Measurements from ENCODE around the gene ZNF888.
"Not testable (repeated sequence)": the region's sequence is repeated elsewhere in the genome, so short reads cannot be mapped to it uniquely, and the experiment has no call there.

Gene ZNF888

DNA sequence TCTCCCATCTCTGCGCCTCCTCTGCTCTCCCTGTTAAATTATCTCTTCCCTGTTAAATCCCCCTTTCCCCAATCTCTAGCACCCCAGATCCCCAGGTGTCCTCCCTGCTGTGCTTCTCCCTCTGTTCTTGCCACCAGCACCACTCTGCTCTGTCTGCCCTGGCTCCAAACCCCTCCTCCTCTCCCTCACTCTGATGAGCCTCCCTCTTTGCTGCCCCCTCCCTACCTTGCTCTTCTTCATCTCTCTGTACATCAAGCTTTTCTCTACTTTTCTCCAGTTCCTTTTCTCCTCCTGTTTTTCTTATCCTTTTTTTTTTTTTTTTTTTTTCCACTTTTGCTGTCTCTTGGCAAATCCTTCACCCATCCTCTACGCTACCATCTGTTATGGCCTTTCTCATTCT, 18.3 kb upstream of the ZNF888 start:
- not testable (repeated sequence) for DNase-seq (ENCODE audit: low read depth)

DNA sequence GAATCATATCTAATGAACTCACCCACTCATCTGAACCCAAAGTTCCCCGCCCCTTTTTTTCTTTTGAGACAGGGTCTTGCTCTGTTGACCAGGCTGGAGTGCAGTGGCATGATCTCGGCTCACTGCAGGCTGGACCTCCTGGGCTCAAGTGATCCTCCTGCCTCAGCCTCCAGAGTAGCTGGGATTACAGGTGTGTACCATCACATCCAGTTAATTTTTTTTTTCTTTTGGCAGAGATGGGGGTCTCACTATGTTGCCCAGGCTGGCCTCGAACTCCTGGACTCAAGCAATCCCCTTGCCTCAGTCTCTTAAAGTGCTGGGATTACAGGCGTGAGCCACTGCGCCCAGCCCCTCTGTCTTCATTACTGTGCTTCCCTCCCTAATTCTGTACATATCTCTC, 17.7 kb upstream of the ZNF888 start:
- not testable (repeated sequence) for DNase-seq (ENCODE audit: low read depth)

GRCh38 chr19:52938761-52939160, 15.5 kb upstream of the ZNF888 start:
- DNase-seq (ENCODE audit: low read depth): no peak

GRCh38 chr19:52936954-52937325, 13.7 kb upstream of the ZNF888 start:
- DNase-seq (ENCODE audit: low read depth): no peak

DNA sequence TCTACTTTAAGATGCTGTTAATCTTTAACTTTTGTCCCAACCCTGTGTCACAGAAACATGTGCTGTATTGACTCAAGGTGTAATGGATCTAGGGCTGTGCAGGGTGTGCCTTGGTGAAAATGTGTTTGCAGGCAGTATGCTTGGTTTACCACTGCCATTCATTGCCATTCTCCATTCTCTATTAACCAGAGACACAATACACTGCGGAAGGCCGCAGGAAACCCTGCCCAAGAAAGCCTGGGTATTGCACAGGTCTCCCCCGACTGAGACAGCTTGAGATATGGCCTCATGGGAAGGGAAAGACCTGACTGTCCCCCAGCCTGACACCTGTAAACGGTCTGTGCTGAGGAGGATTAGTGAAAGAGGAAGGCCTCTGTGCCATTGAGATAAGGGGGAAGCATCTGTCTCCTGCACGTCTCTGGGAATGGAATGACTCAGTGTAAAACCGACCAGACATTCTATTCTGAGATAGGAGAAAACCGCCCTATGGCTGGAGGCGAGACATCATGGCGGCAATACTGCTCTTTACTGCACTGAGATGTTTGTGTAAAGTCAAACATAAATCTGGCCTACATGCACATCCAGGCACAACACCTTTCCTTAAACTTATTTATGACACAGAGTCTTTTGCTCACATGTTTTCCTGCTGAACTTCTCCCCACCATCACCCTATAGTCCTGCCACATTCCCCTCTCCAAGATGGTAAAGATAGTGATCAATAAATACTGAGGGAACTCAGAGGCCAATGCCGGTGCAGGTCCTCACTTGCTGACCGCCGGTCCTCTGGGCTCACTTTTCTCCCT, 13.1 kb upstream of the ZNF888 start:
- no peak for DNase-seq (ENCODE audit: low read depth)

- no peak for DNase-seq (ENCODE audit: low read depth)
Measured at GRCh38 chr19:52935434-52935833, 12.2 kb upstream of the ZNF888 start.

- DNase-seq (ENCODE audit: low read depth): not testable (repeated sequence)
Measured at GRCh38 chr19:52924641-52925040, 1.4 kb upstream of the ZNF888 start.

- DNase-seq (ENCODE audit: low read depth): no peak
Measured at GRCh38 chr19:52923778-52924593, 758 bp upstream of the ZNF888 start.

- DNase-seq (ENCODE audit: low read depth): no peak
Measured at GRCh38 chr19:52917531-52917930, 5.7 kb downstream of the ZNF888 start.

DNA sequence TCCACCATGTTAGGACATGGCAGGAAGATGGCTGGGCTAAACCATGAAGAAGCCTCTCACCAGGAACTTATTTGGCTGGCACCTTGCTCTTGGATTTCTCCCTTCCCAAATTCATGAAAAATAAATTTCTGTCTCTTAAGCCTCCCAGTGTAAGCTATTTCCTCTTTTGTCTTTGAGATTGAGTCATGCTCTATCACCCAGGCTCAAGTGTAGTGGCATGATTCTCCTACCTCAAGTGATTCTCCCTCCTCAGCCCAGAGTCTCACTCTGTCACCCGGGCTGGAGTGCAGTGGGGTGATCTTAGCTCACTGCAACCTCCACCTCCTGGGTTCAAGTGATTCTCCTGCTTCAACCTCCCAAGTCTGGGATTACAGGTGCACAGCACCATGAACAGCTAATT, 12.6 kb downstream of the ZNF888 start:
- no peak for DNase-seq (ENCODE audit: low read depth)

- not testable (repeated sequence) for DNase-seq (ENCODE audit: low read depth)
Measured at GRCh38 chr19:52904052-52904780, 19.0 kb downstream of the ZNF888 start.

- no peak for DNase-seq (ENCODE audit: low read depth)
Measured at GRCh38 chr19:52901842-52902241, 21.4 kb downstream of the ZNF888 start.

- not testable (repeated sequence) for DNase-seq (ENCODE audit: low read depth)
Measured at GRCh38 chr19:52898596-52898995, 24.6 kb downstream of the ZNF888 start.

DNA sequence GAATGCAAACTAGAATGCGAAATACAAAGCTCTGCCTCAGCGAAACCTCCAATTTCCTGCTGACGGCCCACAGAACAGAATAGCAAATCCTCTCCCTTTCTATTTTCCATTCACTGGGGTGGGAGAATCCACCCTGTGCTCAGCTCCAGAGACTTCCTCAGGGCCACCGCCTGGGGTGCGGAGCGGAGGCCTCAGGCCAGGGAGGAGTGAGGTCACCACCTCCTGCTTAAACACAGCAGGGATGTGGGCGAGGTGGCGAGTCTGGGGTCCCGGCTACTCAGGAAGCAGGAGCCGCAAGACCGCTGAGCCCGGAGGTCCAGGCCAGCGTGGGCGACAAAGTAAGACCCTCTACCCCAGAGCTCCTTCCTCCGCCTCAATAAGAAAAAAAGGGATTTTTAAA, 25.1 kb downstream of the ZNF888 start:
- DNase-seq (ENCODE audit: low read depth): no peak

- peak; percentile 84 for DNase-seq (ENCODE audit: low read depth)
Measured at GRCh38 chr19:52897138-52897935, 25.9 kb downstream of the ZNF888 start, which contains the start of gene ZNF320. ZNF320 (minus strand) TSS chr19:52897635; CDS start chr19:52890255, 7,380 bp downstream.

GRCh38 chr19:52896431-52897137, 26.6 kb downstream of the ZNF888 start:
- DNase-seq (ENCODE audit: low read depth): no peak

DNA sequence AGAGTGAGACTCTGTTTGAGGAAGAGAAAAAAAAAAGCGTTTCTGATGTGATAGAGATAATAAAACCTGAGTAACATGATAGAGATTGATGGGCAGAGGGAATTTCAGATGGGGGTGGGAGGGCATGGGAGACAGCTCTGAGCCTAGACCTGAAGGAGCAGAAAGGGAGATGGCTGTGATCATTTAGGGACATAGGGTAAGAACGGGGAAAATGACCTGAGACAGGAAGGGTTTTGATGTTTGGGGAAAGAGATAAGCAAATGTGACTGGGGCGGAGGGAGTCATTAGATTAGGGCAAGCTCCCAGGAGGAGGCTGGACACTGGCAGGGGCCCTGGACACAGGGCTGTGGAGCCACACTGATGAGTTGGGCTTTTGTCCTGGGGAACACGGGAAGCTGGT, 31.9 kb downstream of the ZNF888 start:
- DNase-seq (ENCODE audit: low read depth): no peak

DNA sequence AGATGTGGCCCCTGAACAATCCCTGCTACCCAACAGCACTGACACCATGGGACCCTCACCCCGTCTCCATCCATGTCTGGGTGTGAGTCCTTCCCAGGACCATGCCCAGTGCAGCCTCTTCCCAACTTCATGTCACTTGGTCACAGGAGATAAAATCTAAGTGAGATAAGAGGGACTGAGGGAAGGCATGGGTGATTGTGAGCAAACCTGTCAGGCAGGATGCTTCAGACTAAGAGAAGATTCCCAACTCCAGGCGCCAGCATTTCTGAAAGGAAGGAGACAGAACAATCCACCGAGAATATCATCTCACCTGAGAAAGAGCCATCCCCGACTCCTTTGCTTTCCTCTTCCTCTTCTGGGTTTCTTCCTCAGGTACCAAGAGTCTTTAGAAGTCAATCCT, 33.3 kb downstream of the ZNF888 start:
- DNase-seq (ENCODE audit: low read depth): no peak

GRCh38 chr19:52889076-52889475, 34.2 kb downstream of the ZNF888 start:
- DNase-seq (ENCODE audit: low read depth): no peak

- DNase-seq (ENCODE audit: low read depth): no peak
Measured at GRCh38 chr19:52880895-52881389, 42.3 kb downstream of the ZNF888 start.

DNA sequence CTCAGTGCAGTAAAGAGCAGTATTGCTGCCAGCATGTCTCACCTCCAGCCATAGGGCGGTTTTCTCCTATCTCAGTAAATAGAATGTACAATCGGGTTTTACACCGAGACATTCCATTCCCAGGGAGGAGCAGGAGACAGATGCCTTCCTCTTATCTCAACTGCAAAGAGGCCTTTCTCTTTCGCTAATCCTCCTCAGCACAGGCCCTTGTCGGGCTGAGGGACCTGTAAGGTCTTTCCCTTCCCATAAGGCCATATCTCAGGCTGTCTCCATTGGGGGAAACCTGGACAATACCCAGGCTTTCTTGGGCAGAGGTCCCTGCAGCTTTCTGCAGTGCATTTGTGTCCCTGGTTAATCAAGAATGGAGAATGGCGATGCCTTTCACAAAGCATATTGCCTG, 50.2 kb downstream of the ZNF888 start:
- not testable (repeated sequence) for DNase-seq (ENCODE audit: low read depth)
